Measurements from ENCODE around the gene STOX1. TPM values are rescaled to one million over a fixed set of nuclear protein-coding genes. Genes with fewer than 3 reads are reported as not detected.
A peak's percentile ranks its signal among the peaks of the same experiment; 100 is the strongest.

Gene STOX1
- total RNA-seq, 3 donors from 2014 or later (not counting 1 experiment from before 2014, with no cell fraction given), result 0.07 TPM; not detected in 2

DNA sequence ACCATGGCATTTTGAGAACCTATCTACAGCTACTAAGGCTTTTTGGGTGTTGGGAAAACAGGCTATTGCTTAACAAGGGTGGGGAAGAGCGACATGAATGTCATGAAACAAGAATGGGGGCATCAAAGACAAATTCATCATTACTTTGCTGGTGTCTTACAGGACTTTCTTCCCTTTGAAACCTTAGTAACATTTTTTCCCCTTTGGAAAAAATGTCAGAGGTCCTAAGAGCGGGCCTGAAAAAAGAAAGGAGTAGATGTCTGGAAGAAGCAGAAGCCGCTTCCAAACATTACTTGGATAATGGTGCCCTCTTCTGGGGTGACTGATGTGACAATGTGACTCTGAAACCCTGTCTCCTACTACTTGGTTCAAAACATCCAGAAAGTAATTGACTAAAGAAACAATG lies 70.0 kb downstream of the STOX1 start:
- Mint-ChIP-seq H3K4me1 (peaks cover 17 to 25% of the 10 kb centered on the region in 2 donors), H3K9me3 (no peaks in the 10 kb centered on the region), H3K27me3 (ENCODE audit: low read depth in 2 of 2) (peaks cover 7 to 9% of the 10 kb centered on the region in 2 donors), H3K36me3 (no peaks in the 10 kb centered on the region), H3K4me3 (no peak overlapping the region), H3K27ac (no peak overlapping the region)
- intact Hi-C loops (cut with micrococcal nuclease), result no loop called here
- Histone ChIP-seq H3K9me3 (ENCODE audit: control insufficient read depth, insufficient read depth, low read length) (no peaks in the 10 kb centered on the region), H3K36me3 (ENCODE audit: control insufficient read depth, insufficient read depth, low read length) (no peaks in the 10 kb centered on the region), H3K27me3 (ENCODE audit: control insufficient read depth, insufficient read depth, low read length) (no peaks in the 10 kb centered on the region), H3K27ac (ENCODE audit: low read length) (no peak overlapping the region), H3K4me1 (ENCODE audit: control insufficient read depth, insufficient read depth, low read length) (peaks cover 17% of the 10 kb centered on the region), H3K4me3 (ENCODE audit: low read length) (no peak overlapping the region)
- 48% methylated on average over 3 of the region's 3 CpGs for WGBS (ENCODE audit: insufficient coverage)
- DNase-seq (peak in 1 of 2 donors; percentile 72), ATAC-seq (no peak)
- TF ChIP-seq, protein P1, sequence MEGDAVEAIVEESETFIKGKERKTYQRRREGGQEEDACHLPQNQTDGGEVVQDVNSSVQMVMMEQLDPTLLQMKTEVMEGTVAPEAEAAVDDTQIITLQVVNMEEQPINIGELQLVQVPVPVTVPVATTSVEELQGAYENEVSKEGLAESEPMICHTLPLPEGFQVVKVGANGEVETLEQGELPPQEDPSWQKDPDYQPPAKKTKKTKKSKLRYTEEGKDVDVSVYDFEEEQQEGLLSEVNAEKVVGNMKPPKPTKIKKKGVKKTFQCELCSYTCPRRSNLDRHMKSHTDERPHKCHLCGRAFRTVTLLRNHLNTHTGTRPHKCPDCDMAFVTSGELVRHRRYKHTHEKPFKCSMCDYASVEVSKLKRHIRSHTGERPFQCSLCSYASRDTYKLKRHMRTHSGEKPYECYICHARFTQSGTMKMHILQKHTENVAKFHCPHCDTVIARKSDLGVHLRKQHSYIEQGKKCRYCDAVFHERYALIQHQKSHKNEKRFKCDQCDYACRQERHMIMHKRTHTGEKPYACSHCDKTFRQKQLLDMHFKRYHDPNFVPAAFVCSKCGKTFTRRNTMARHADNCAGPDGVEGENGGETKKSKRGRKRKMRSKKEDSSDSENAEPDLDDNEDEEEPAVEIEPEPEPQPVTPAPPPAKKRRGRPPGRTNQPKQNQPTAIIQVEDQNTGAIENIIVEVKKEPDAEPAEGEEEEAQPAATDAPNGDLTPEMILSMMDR (IDR thresholded peaks at IDR 0.05), result no peak

DNA sequence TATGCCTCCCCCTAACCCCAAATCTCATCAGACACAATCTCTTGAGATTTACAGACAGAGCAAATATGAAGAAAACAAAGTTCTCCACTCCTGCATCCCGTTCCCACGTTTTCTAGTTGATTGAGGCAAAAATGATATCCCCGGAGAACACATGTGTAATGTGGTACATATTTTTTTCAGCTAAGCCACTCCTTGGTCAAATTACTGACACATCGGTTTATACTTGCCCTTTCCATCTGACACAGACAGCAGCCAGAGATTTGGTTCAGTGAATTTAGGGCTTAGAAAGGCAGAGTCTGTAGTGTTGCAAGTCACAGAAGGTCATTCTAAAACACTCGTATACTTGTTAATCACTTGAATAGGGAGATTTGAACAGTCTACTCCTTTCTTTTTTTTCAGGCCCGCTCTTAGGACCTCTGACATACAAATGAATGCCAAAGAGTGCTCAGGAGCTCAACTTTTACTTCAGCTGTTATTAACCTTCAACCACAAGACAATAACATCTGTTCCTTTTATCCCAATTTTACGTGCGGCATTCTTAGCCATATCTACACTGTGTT lies 71.9 kb downstream of the STOX1 start:
- Mint-ChIP-seq H3K27ac (peak overlapping the region; percentile 42 to 99), H3K27me3 (ENCODE audit: low read depth in 2 of 2) (peaks cover 6 to 7% of the 10 kb centered on the region in 2 donors), H3K9me3 (no peaks in the 10 kb centered on the region), H3K4me3 (peak overlapping the region; percentile 97), H3K4me1 (peaks cover 27 to 36% of the 10 kb centered on the region in 2 donors), H3K36me3 (no peaks in the 10 kb centered on the region)
- Histone ChIP-seq H3K27ac (ENCODE audit: low read length) (no peak overlapping the region), H3K27me3 (ENCODE audit: control insufficient read depth, insufficient read depth, low read length) (no peaks in the 10 kb centered on the region), H3K4me3 (ENCODE audit: low read length) (no peak overlapping the region), H3K36me3 (ENCODE audit: control insufficient read depth, insufficient read depth, low read length) (no peaks in the 10 kb centered on the region), H3K4me1 (ENCODE audit: control insufficient read depth, insufficient read depth, low read length) (peaks cover 21% of the 10 kb centered on the region), H3K9me3 (ENCODE audit: control insufficient read depth, insufficient read depth, low read length) (no peaks in the 10 kb centered on the region)
- ATAC-seq (no peak), DNase-seq (no peak)
- TF ChIP-seq, protein P1 (IDR thresholded peaks at IDR 0.05), result no peak
- 97% methylated on average over 6 of the region's 8 CpGs for WGBS (ENCODE audit: insufficient coverage)
- intact Hi-C loops (cut with micrococcal nuclease), result no loop called here

DNA sequence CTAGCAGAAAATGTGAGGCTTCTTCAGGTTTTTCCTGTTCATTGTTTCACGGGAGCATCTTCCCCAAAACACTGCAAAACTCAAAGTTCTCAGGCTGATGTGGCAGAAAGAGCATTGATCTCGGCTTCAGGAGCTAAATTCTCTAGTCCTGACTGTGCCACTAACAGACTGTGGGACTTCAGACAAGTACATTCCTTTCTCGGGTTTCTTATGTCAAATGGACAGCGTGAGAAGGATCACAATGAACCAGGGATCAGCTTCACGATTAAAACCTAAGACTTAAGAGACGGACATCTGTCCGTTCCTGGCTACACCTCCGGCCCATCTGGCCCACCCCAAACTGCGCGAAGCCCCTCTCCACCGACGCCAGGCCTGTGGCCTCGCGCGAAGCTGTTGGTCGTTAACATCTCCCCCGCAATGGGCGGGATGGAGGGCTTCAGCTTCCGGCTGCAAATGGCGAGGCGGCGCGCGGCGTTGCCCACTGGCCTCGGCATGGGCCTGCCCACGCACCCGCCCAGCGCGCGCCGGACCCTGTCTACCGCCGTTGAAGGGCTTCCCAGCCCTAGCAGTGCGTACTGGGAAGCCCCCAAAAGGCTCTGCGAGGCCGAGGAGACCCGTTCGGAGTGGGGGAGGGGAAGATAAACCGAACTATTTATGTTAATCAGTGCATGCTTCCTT lies 73.2 kb downstream of the STOX1 start:
- Histone ChIP-seq H3K4me3 (ENCODE audit: low read length) (peak overlapping the region; percentile 93), H3K27me3 (ENCODE audit: control insufficient read depth, insufficient read depth, low read length) (no peaks in the 10 kb centered on the region), H3K9me3 (ENCODE audit: control insufficient read depth, insufficient read depth, low read length) (no peaks in the 10 kb centered on the region), H3K36me3 (ENCODE audit: control insufficient read depth, insufficient read depth, low read length) (no peaks in the 10 kb centered on the region), H3K27ac (ENCODE audit: low read length) (peak overlapping the region; percentile 95), H3K4me1 (ENCODE audit: control insufficient read depth, insufficient read depth, low read length) (peaks cover 21% of the 10 kb centered on the region)
- intact Hi-C loops (cut with micrococcal nuclease), result loop anchor here (1.0 kb wide), 1 partner anchor 55 kb away; no protein-coding TSS in a partner anchor
- peak overlapping the region; percentile 97 for H3K4me3 Mint-ChIP-seq
- H3K27me3 Mint-ChIP-seq (ENCODE audit: low read depth in 2 of 2), result peaks cover 6 to 7% of the 10 kb centered on the region in 2 donors
- no peaks in the 10 kb centered on the region for H3K9me3 Mint-ChIP-seq
- DNase-seq (no peak), ATAC-seq (peak in 1 of 3 donors; percentile 61)
- WGBS (ENCODE audit: insufficient coverage), result 9% methylated on average over 40 of the region's 40 CpGs
- TF ChIP-seq, protein P1 (IDR thresholded peaks at IDR 0.05), result no peak
- peaks cover 30 to 39% of the 10 kb centered on the region in 2 donors for H3K4me1 Mint-ChIP-seq
- peak overlapping the region; percentile 99 to 100 for H3K27ac Mint-ChIP-seq
- no peaks in the 10 kb centered on the region for H3K36me3 Mint-ChIP-seq
